ENCODE measurements around the gene GLI3. TPM values are rescaled to one million over a fixed set of nuclear protein-coding genes. Genes with fewer than 3 reads are reported as not detected.
A peak's percentile ranks its signal among the peaks of the same experiment; 100 is the strongest.

The GLI3 gene
- total and polyA plus RNA-seq, 2 donors from 2014 or later: 0.92 to 11.1 TPM

DNA sequence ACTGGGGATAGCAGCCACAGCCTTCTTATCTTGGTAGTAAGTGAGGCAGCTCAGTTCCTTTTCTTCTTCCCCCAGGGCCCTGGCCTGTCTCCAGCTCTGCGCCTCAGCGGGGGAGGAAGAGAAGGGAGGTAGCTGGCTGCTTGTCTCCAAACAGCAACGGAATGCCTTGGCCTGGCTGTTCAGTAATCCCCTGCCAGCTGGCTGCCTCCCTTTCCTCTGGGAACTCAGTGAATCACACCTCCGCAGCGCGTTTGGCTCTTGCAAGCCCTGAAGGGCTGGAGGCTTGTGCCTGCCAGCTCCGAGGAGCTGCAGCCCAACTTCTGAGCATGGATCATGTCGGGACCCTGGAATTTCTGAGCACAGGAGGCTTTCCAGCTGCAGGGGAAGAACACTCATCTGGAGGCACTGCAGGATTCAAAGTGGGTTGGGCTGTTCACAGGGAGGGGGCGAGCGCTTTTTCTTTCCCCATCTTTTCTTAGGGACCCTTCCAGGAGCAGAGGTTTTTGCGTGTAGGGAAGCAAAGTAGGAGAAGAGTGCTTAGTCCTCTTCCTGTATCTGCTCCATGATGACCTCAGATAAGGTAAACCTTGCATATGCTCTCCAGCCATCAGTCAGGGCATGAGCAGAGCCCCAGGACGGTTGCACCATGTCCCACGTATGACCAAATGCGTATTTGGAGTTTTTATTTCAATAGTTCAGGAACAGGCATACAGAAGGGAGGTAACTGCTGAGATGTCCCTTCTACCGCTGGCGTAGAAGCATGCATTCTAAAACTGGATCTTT, 280.9 kb downstream of the GLI3 start:
- no peak for FAIRE-seq
- peaks cover 5 to 22% (median 15%) of the 10 kb centered on the region in 3 donors for H3K4me1 ChIP-seq (ENCODE audit: control insufficient read depth in 2 of 3, insufficient read depth in 2 of 3, low read depth in 1 of 3, low read length in 3 of 3)
- H3K9me3 ChIP-seq (ENCODE audit: control insufficient read depth in 2 of 3, insufficient read depth in 1 of 3, low read length in 3 of 3): no peaks in the 10 kb centered on the region
- DNase-seq: peak; percentile 82 to 97 (median 88)
- no peaks in the 10 kb centered on the region for H3K27me3 ChIP-seq (ENCODE audit: control insufficient read depth, insufficient read depth, low read length)
- no peak overlapping the region for H3K9ac ChIP-seq (ENCODE audit: low read length in 3 of 3)
- H3K27ac ChIP-seq (ENCODE audit: low read depth in 2 of 2, low read length in 2 of 2): peak overlapping the region in 1 of 2 donors; percentile 1
- no peaks in the 10 kb centered on the region for H3K36me3 ChIP-seq (ENCODE audit: control insufficient read depth in 2 of 3, insufficient read depth in 3 of 3, low read length in 3 of 3)
- TF ChIP-seq, protein P1, sequence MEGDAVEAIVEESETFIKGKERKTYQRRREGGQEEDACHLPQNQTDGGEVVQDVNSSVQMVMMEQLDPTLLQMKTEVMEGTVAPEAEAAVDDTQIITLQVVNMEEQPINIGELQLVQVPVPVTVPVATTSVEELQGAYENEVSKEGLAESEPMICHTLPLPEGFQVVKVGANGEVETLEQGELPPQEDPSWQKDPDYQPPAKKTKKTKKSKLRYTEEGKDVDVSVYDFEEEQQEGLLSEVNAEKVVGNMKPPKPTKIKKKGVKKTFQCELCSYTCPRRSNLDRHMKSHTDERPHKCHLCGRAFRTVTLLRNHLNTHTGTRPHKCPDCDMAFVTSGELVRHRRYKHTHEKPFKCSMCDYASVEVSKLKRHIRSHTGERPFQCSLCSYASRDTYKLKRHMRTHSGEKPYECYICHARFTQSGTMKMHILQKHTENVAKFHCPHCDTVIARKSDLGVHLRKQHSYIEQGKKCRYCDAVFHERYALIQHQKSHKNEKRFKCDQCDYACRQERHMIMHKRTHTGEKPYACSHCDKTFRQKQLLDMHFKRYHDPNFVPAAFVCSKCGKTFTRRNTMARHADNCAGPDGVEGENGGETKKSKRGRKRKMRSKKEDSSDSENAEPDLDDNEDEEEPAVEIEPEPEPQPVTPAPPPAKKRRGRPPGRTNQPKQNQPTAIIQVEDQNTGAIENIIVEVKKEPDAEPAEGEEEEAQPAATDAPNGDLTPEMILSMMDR (IDR thresholded peaks at IDR 0.05; ENCODE audit: borderline replicate concordance, extremely low read depth, insufficient read depth): no peak
- no peak overlapping the region for H3K4me3 ChIP-seq (ENCODE audit: low read length in 3 of 3)
- intact Hi-C loops (cut with DNase I): no loop called here

DNA sequence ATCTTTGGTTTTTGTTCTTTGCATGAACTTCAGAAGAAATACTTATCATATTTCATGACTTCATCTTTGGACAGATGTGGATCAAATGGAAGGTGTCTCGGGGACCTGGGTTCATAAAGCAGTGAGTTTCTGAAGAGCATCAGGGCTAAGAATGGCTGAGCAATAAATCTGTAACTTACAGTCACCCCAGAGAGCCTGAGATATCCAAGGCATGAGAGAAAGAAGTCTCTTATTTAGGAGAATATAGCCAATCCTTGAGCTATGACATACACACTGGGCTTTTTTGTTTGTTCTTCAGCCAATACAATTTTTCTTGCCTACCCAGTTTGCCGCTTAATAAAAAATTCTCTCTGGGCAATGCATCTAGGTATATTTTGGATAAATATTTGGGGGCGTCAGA, 281.6 kb downstream of the GLI3 start:
- TF ChIP-seq, protein P1 (IDR thresholded peaks at IDR 0.05; ENCODE audit: borderline replicate concordance, extremely low read depth, insufficient read depth): no peak
- intact Hi-C loops (cut with DNase I): no loop called here
- Histone ChIP-seq H3K36me3 (ENCODE audit: control insufficient read depth in 2 of 3, insufficient read depth in 3 of 3, low read length in 3 of 3) (no peaks in the 10 kb centered on the region), H3K9ac (ENCODE audit: low read length in 3 of 3) (no peak overlapping the region), H3K27ac (ENCODE audit: low read depth in 2 of 2, low read length in 2 of 2) (peak overlapping the region in 1 of 2 donors; percentile 1), H3K4me1 (ENCODE audit: control insufficient read depth in 2 of 3, insufficient read depth in 2 of 3, low read depth in 1 of 3, low read length in 3 of 3) (peaks cover 5 to 22% (median 15%) of the 10 kb centered on the region in 3 donors), H3K27me3 (ENCODE audit: control insufficient read depth, insufficient read depth, low read length) (no peaks in the 10 kb centered on the region), H3K4me3 (ENCODE audit: low read length in 3 of 3) (no peak overlapping the region), H3K9me3 (ENCODE audit: control insufficient read depth in 2 of 3, insufficient read depth in 1 of 3, low read length in 3 of 3) (no peaks in the 10 kb centered on the region)
- DNase-seq (no peak), FAIRE-seq (no peak)

DNA sequence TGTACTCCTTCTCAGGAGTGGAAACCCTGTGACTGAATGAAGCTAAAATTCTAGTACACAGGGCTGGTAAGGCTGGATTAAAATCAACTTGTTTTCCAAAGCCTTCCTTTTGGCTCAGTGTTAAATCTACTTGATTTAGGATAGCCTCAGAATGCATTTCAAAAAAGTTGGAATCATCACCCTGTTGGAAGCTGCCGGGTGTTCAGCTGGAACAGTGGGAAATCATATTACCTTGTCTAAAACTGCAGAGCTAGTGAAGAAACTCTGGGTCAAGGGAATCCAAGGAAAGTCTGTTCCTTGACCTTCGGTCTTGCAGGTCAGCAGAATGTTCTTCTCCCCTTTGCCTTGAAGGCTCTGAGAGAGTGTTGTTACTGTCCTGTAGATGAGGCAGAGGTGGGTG, 282.0 kb downstream of the GLI3 start:
- FAIRE-seq: no peak
- DNase-seq: no peak
- no peak overlapping the region for H3K27ac ChIP-seq (ENCODE audit: low read depth in 2 of 2, low read length in 2 of 2)
- H3K4me3 ChIP-seq (ENCODE audit: low read length in 3 of 3): no peak overlapping the region
- intact Hi-C loops (cut with DNase I): no loop called here
- no peak overlapping the region for H3K9ac ChIP-seq (ENCODE audit: low read length in 3 of 3)
- TF ChIP-seq, protein P1 (IDR thresholded peaks at IDR 0.05; ENCODE audit: borderline replicate concordance, extremely low read depth, insufficient read depth): no peak
- H3K4me1 ChIP-seq (ENCODE audit: control insufficient read depth in 2 of 3, insufficient read depth in 2 of 3, low read depth in 1 of 3, low read length in 3 of 3): peaks cover 5 to 22% (median 15%) of the 10 kb centered on the region in 3 donors
- no peaks in the 10 kb centered on the region for H3K36me3 ChIP-seq (ENCODE audit: control insufficient read depth in 2 of 3, insufficient read depth in 3 of 3, low read length in 3 of 3)
- no peaks in the 10 kb centered on the region for H3K9me3 ChIP-seq (ENCODE audit: control insufficient read depth in 2 of 3, insufficient read depth in 1 of 3, low read length in 3 of 3)
- no peaks in the 10 kb centered on the region for H3K27me3 ChIP-seq (ENCODE audit: control insufficient read depth, insufficient read depth, low read length)

All from kidney (tissue), 14 donors.